Stomach (tissue), 9 donors: ENCODE data around the gene RPRD1B. TPM values are rescaled to one million over a fixed set of nuclear protein-coding genes. Genes with fewer than 3 reads are reported as not detected.

Experiments used
- DNase-seq, 2 donors: peaks; one replicate each; pipeline versions ENCODE4 v3.0.0 to v3.0.0-alpha.2; 2013 to 2019
- H3K27ac ChIP-seq, 5 donors: fragments of 200-600 bp in 4 of 5; sonication (generic) in 4 of 5; one replicate each; pipeline ENCODE4 v1.5.1; 2013 to 2019; ENCODE audit warnings: mild to moderate bottlenecking in 1 of 5, moderate library complexity in 1 of 5
- H3K27me3 ChIP-seq, 3 donors: fragments of 200-600 bp; sonication (generic); one replicate each; pipeline ENCODE4 v1.5.1; 2017 to 2019; ENCODE audit warnings: mixed run types in 1 of 3
- H3K36me3 ChIP-seq, 4 donors: fragments of 200-600 bp; sonication (generic); 1 replicate in 3 of 4; 2 replicates in 1 of 4; pipeline ENCODE4 v1.5.1; 2016 to 2019
- H3K4me1 ChIP-seq, 4 donors: fragments of 200-600 bp; sonication (generic); one replicate each; pipeline ENCODE4 v1.5.1; 2016 to 2019
- H3K4me3 ChIP-seq, 4 donors: fragments of 200-600 bp; sonication (generic) in 3 of 4; one replicate each; pipeline ENCODE4 v1.5.1; 2016 to 2019; ENCODE audit warnings: mild to moderate bottlenecking in 1 of 4
- H3K9me3 ChIP-seq, 4 donors: fragments of 200-600 bp; sonication (generic); one replicate each; pipeline ENCODE4 v1.5.1; 2016 to 2019
- CTCF ChIP-seq, 7 experiments: fragments of 450-650 bp in 4 of 7; fragments of 200-600 bp in 3 of 7; sonication (generic) in 3 of 7; IDR thresholded peaks; one replicate each; pipeline ENCODE4 v1.5.1; 2016 to 2019; ENCODE audit warnings: antibody characterized with exemption in 7 of 7, control low read depth in 2 of 7, mild to moderate bottlenecking in 1 of 7
- EP300 ChIP-seq: sonication (generic); formaldehyde crosslinking; IDR thresholded peaks from one replicate; pipeline ENCODE4 v1.6.1; 2017; ENCODE audit warnings: antibody characterized with exemption
- POLR2A ChIP-seq, 4 donors: fragments of 450-650 bp; IDR thresholded peaks; one replicate each; pipeline ENCODE4 v1.6.1; 2016; ENCODE audit warnings: antibody characterized with exemption in 4 of 4, control low read depth in 2 of 4, mild to moderate bottlenecking in 1 of 4, moderate library complexity in 1 of 4
- POLR2AphosphoS5 ChIP-seq, 3 donors: sonication (generic); formaldehyde crosslinking; IDR thresholded peaks; one replicate each; pipeline ENCODE4 v1.6.1; 2016; ENCODE audit warnings: antibody characterized with exemption in 3 of 3
- WGBS, 5 donors: extraction: QIAGEN DNeasy Blood & Tissue Kit in 3 of 5; methylation state at CpG; one replicate each; pipeline versions ENCODE4 v1.1.5 to v1.1.7; 2013 to 2018; 5-methylcytosine and 5-hydroxymethylcytosine counted together
- intact Hi-C: fragments of 100-400 bp; cut with DNase I; formaldehyde crosslinking; loops from one replicate; pipeline ENCODE4 v1.15.1; 2023; ENCODE audit warnings: low total_unique reads
- polyA plus RNA-seq, 3 donors: library from polyadenylated mRNA; stranded (reverse); fragments of 200-250 nt; gene quantifications; one replicate each; pipeline ENCODE4 v1.2.3, GENCODE V29; 2013
- total RNA-seq, 5 donors: library from RNA; depleted of rRNA; stranded (reverse); fragments of >200 nt; gene quantifications; one replicate each; pipeline versions ENCODE4 v1.1.0 to v1.2.3, GENCODE V29; 2014 to 2016
- donor health status: healthy with polysubstance abuse.
- donor health status: Bipolar disorder and iron deficiency.
- donor health status: healthy.

Gene RPRD1B
- total and polyA plus RNA-seq, 8 donors, result 8.0 to 60.0 (median 17.8) TPM

DNA sequence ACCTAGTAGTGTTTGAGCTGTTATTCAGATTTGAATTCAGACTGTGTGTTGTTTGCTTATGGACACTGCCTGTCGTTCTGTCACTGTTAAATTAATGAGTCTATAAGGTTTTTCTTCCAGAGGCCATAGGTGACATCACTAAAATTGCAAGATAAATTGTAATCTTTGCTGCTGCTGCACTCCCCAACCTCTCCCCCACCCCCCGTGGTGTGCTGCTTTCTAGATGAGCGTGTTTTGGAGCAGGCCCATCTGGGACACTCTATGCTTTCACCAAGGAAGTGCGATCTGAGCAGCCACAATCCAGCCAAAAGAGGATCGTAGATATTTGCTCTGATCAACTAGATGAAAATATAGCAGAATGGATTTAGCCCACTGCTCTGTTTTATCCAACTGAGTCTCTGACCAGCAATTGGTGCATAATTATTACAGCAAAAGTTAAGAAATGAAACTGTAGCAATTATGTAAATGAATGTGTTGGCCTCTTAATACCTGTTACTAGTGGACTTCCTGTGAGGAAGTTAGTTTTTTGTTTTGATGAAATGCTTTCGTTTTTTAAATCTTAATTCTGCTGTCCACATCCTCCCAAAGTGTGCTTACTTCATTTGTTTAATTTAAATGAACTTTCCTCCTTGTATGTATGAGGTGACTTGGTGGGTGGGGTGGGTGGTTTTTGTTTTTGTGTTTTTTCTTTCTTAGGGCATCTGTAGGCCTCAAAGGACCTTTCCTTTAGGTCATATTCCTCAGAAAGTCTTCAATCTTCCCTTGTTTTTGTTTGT is 58.1 kb downstream of the RPRD1B start:
- TF ChIP-seq EP300 (no peak), POLR2A (IDR thresholded peaks at IDR 0.05) (no peak), POLR2AphosphoS5 (IDR thresholded peaks at IDR 0.05) (no peak), CTCF (IDR thresholded peaks at IDR 0.05) (no peak)
- Histone ChIP-seq H3K27ac (peak overlapping the region in 4 of 5 donors; percentile 24 to 76 (median 59)), H3K27me3 (no peaks in the 10 kb centered on the region), H3K4me3 (no peak overlapping the region), H3K36me3 (peaks cover 31 to 50% (median 45%) of the 10 kb centered on the region in 4 donors), H3K4me1 (peaks cover 9 to 56% (median 24%) of the 10 kb centered on the region in 4 donors), H3K9me3 (no peaks in the 10 kb centered on the region)
- 43 to 61% (median 51%) methylated on average over 6 of the region's 6 CpGs for WGBS, 5 donors
- no peak for DNase-seq
- intact Hi-C loops, result no loop called here

DNA sequence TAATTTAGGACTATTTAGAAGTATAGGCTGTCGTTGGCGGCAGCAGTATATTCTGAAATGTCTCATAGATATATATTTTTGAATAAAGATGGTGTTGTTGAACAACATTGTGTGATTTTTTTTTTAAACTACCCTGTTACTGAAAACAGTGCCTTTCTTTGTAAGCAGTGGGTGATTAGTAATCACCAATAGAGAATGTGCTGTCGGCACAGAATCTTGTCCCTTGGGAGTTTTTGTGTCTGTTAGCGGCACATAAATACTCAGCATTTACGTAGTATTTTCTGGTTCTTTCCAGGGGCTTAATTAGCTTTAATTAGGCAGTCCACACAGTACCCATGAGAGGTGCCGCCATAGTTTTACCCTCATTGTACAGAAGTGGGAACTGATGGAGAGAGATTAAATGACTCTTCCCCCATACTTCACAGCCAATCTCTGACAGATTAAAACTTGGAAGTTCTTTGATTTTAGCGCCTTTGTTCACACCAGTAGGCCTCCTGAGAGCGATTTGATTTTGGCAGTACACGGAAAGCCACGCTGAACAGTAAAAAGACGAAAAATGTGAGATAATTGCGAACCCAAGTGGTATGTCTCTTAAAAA is 58.8 kb downstream of the RPRD1B start:
- Histone ChIP-seq H3K4me3 (no peak overlapping the region), H3K9me3 (no peaks in the 10 kb centered on the region), H3K4me1 (peaks cover 9 to 56% (median 24%) of the 10 kb centered on the region in 4 donors), H3K27ac (peak overlapping the region in 3 of 5 donors; percentile 54 to 76 (median 64)), H3K36me3 (peaks cover 27 to 43% (median 38%) of the 10 kb centered on the region in 4 donors), H3K27me3 (no peaks in the 10 kb centered on the region)
- DNase-seq, result no peak
- TF ChIP-seq CTCF (IDR thresholded peaks at IDR 0.05) (no peak), EP300 (no peak), POLR2A (IDR thresholded peaks at IDR 0.05) (no peak), POLR2AphosphoS5 (IDR thresholded peaks at IDR 0.05) (no peak)
- intact Hi-C loops, result no loop called here
- 89 to 94% (median 91%) methylated on average over 12 of the region's 12 CpGs for WGBS, 5 donors

DNA sequence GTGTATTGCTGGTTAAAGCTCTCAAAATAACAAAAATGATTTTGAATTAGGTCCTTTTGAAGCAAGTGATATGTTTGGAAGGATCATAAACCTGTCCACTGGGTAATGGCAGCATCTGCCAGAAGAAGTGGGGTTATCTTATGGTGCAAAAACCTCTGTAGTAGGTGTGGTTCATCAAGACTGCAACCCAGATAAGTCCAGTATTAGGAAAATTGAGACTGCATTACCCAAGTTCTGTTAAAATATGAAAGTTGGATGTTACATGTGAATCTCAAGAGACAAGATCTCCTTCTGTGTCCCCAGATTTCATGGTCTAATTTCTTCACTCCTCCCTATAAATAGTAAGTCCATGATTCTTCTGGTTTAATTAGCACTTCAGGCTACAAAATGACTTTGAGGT is 59.4 kb downstream of the RPRD1B start:
- peak overlapping the region in 3 of 5 donors; percentile 19 to 76 (median 54) for H3K27ac ChIP-seq
- H3K27me3 ChIP-seq, result no peaks in the 10 kb centered on the region
- peaks cover 25 to 40% (median 33%) of the 10 kb centered on the region in 4 donors for H3K36me3 ChIP-seq
- TF ChIP-seq CTCF (IDR thresholded peaks at IDR 0.05), result no peak
- TF ChIP-seq POLR2AphosphoS5 (IDR thresholded peaks at IDR 0.05), result no peak
- no peak for TF ChIP-seq EP300
- no peak for TF ChIP-seq POLR2A (IDR thresholded peaks at IDR 0.05)
- DNase-seq, result no peak
- intact Hi-C loops, result no loop called here
- H3K4me3 ChIP-seq, result no peak overlapping the region
- H3K9me3 ChIP-seq, result no peaks in the 10 kb centered on the region
- peaks cover 9 to 56% (median 22%) of the 10 kb centered on the region in 4 donors for H3K4me1 ChIP-seq

DNA sequence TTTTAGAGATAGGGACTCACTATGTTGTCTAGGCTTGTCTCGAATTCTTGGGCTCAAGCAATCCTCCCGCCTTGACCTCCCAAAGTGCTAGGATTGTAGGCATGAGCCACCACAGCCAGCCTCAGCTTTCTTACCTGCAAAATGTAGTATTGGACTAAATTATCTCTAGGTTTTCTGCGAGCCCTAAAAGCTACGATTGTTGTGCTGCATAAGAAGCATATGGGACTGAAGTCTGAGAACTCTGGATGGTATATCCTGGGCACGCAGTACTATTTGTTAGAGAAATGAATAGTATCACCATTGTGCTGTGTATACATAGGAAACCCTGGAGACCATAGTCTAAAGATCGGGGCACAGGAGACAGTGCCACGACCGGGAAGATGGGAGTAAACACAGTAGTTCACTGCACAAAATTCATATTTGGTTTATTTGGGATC is 60.1 kb downstream of the RPRD1B start:
- H3K4me3 ChIP-seq, result no peak overlapping the region
- H3K27ac ChIP-seq, result peak overlapping the region in 3 of 5 donors; percentile 56 to 76 (median 66)
- no peaks in the 10 kb centered on the region for H3K27me3 ChIP-seq
- H3K9me3 ChIP-seq, result no peaks in the 10 kb centered on the region
- DNase-seq, result no peak
- intact Hi-C loops, result no loop called here
- peaks cover 19 to 33% (median 26%) of the 10 kb centered on the region in 4 donors for H3K36me3 ChIP-seq
- TF ChIP-seq CTCF (IDR thresholded peaks at IDR 0.05), result no peak
- no peak for TF ChIP-seq EP300
- no peak for TF ChIP-seq POLR2AphosphoS5 (IDR thresholded peaks at IDR 0.05)
- no peak for TF ChIP-seq POLR2A (IDR thresholded peaks at IDR 0.05)
- peaks cover 9 to 56% (median 21%) of the 10 kb centered on the region in 4 donors for H3K4me1 ChIP-seq
- 89 to 95% (median 91%) methylated on average over 8 of the region's 8 CpGs for WGBS, 5 donors
